Left forelimb (tissue), 1 donor: ENCODE measurements around the gene ZNF121.
"Not testable (repeated sequence)": the region's sequence is repeated elsewhere in the genome, so short reads cannot be mapped to it uniquely, and the experiment has no call there.

Experiments used
- DNase-seq: peaks from one replicate; pipeline ENCODE4 v3.0.0-alpha.2; 2018; ENCODE audit warnings: low spot score

The ZNF121 gene

DNA sequence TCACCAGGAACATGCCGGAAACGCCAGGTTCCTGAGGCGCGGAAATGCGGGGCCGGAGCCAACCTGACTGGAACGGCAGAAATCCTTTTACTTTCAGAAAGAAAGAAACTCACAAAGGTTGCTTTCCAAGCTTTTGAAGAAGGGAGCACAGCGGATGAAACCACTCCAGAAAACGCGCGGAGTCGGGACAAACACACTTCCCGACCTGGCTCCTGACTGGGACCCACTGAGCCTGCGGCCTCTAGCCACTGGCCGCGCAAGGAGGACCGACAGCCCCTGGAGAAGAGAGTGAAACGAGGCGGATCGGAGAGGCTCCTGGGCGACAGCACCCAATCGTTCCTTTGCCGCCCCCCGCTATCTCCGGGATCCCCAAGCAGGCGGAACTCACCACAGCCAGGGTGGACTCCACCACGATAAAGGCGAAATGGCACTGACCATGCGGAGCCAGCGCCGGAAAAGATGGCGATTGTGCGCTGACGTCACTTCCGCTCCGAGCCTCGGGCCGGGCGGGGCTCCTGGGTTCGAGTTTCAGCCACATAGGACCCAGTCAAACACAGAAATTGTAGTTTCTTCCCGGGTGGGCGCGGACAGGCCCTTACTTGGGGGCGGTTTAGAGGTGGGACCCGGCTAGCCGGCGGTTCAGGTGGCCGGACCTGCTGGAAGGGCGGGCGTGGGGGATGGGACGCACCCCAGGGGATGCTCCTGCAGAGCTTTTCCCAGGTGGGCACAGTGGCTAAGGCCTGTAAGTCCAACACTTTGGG, at the start of gene ZNF121:
Gene ZNF121 (minus strand): TSS at position 432 of the 761 bp plus-strand sequence. CDS start 16,407 bp downstream, outside the sequence.
- DNase-seq = peak; percentile 93

DNA sequence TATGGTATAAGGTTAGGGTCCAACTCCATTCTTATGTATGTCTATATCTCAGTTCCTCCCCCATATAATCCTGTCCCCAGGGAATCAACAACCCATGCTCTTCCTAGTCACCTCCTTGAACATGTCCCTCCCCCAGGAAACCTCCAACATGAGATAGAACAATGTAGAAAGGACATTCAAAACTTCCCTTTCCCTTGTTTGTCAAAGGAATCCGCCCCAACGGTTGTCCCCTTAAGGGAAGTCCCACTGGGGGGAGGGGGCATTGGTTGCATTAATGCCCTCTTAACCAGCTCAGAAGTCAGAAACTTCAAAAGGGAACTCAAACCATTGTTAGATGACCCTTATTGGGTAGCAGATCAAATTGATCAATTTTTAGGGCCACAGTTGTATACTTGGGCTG, 43.6 kb upstream of the ZNF121 start:
- DNase-seq = no peak

DNA sequence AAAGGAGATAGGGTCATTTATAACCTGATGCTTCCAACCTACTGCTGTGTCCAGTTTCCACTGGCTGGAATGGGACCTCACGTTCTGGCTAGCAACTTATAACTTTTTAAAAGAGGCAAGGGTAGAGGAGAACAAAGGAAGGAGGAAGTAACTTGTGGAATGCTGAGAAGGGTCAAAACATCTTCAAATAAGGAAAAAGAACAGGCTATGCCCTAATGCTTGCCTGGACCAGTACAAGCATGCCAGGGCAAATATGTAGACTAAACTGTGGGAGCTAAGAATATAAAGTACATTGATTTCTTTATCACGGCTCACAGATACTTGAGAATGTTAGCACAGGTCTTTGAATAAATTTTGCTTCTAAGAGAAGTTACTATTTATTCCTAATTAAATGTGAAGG, 38.2 kb upstream of the ZNF121 start:
- DNase-seq = no peak

DNA sequence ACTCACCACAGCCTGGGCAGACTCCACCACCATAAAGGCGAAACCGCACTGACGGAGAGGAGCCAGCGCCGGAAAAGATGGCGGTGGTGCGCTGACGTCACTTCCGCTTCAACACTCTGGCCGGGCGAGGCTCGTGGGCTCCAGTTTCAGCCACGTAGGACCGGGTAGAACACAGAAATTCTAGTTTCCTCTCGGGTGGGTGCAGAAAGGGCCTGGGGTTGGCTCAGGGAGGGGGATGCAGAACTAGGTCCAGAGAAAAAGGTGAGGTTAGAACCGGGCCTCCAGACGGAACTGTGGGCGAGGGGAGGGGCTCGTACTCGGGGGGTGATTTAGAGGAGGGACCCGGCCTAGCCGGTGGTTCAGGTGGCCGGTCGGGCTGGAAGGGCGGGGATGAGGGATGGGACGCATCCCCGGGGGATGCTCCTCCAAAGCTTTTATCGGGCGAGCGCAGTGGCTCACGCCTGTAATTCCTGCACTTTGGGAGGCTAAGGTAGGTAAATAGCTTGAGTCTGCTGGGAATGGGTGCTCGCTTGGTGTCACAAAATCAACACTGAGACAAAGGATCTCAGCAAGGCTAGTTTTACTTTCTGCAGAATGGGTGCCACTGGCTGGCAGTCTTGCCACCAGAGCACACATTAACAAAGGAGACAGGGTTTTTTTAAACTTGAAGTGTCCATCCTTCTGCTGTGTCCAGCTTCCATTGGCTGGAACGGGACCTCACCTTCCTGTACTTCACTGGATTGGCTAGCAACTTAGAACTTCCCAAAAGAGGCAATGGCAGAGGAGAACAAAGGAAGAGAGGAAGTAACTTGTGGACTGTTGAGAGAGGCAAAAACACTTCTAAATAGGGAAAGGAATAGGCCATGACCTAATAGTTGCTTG, 37.1 kb upstream of the ZNF121 start, which contains the start of gene ZNF561:
Gene ZNF561 (minus strand): TSS at position 77 of the 882 bp plus-strand sequence. CDS start 1,776 bp downstream, outside the sequence.
- DNase-seq = peak; percentile 94

- DNase-seq = no peak
Observed at GRCh38 chr19:9620842-9621155, 36.5 kb upstream of the ZNF121 start.

DNA sequence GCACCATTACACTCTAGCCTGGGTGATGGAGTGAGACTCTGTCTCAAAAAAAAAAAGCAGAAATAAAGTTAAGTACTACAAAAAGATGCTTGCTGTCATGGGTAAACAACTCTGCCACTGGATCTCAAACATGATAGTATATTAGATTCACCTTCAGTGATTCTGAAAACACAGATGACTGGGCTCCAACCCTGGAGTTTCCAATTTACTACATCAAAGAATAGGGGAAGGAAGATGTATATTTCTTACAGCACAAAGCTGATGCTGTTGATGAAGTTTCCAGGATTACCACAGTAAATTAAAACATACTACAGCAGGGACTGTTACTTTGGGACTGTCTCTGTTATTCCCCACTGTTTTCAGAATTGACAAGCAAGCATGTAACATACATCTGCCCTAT, 31.5 kb upstream of the ZNF121 start:
- DNase-seq = no peak

DNA sequence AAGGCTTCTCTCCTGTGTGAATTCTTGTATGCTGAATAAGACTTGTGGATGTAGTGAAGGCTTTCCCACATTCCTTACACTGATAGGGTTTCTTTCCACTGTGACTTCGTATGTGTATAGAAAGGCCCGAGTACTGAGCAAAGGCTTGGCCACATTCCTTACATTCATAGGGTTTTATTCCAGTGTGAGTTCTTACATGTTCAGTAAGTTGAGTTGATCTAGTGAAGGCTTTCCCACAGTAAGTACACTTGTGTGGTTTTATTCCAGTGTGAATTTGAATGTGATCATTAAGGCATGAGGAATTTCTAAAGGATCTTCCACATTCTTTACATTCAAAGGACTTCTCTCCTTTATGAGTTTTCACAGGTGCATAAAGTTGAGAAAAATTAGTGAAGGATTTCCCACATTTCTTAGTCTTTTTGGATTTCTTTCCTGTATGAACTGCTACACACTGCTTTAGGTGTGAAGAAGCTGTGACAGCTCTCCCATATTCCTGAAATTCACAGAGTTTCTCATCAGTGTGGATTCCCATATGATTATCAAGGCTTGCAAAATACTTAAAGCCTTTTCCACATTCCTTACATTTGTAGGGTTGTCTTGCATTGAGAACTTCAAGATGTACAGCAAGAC, 26.3 kb upstream of the ZNF121 start:
- no peak for DNase-seq

DNA sequence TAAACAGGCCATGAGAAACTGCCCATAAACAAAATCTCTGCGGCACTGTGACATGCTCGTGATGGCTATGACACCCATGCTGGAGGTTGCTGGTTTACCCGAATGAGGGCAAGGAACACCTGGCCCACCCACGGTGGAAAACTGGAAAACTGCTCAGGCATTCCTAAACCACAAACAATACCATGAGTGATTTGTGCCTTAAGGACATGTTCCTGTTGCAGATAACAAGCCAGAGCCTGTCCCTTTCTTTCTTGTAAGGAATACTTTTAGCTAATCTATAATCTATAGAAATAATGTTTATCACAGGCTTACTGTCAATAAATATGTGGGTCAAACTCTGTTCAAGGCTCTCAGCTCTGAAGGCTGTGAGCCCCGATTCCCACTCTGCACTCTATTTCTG, 24.6 kb upstream of the ZNF121 start:
- no peak for DNase-seq

- no peak for DNase-seq
Observed at GRCh38 chr19:9597027-9597426, 12.7 kb upstream of the ZNF121 start.

- no peak for DNase-seq
Observed at GRCh38 chr19:9586764-9587163, 2.5 kb upstream of the ZNF121 start.

- not testable (repeated sequence) for DNase-seq
Observed at GRCh38 chr19:9582081-9582725, 2.1 kb downstream of the ZNF121 start.

GRCh38 chr19:9580728-9581127, 3.6 kb downstream of the ZNF121 start:
- DNase-seq = no peak

DNA sequence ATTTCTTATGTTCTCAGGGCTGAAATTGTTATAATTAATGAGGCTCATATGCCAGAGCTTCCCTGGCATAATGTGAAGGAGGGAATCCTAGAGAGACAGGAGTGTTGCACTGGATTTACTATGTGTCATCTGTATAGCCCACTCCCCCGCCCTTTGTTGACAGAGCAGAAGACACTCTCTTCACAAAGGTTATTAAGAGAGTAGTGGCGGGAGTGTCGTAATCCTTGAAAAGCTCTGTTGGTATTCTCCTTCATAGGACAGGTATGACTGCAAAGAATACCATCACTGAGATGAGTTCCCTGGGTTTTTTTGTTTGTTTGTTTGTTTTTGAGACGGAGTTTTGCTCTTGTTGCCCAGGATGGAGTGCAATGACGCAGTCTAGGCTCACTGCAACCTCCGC, 14.0 kb downstream of the ZNF121 start:
- no peak for DNase-seq

DNA sequence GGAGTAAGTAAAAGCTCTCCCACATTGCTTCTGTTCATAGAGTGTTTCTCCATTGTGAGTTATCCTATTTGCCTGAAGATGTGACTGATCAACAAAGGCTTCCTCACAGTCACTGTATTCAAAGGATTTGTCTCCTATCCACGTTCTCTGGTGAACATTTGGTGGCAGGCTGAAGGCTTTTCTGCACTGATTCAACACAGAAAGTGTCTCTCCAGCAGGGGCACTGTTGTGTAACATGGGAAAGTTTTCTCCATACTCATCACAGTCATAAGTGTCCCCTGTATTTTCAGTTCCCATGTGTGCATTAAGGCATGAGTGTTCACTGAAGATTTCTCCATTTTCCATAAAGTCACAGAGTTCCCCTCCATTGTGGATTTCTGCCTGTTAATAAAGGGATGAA, 17.6 kb downstream of the ZNF121 start:
- no peak for DNase-seq

DNA sequence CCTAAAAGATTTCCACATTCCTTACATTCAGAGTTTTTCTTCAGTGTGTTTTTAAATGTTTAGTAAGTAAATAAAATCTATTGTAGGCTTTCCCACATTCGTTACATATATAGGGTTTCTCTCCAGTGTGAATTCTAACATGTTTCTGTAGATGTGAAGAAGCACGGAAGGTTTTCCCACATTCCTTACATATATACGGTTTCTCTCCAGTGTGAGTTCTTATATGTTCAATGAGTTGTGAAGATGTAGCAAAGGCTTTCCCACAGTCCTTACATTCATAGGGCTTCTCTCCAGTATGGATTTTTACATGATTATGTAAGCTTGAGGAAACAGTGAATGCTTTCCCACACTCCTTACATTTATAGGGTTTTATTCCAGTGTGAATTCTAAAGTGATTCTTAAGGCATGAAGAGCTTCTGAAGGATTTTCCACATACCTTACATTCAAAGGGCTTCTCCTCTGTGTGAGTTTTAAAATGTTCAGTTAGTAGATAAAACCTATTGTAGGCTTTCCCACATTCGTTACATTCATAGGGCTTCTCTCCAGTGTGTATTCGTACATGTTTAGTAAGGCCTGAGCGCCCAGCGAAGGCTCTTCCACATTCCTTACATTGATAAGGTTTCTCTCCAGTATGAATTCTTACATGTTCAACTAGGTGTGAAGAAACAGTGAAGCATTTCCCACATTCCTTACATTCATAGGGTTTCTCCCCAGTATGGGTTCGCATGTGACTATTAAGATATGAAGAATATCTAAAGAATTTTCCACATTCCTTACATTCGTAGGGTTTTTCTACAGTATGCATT, 18.2 kb downstream of the ZNF121 start:
- no peak for DNase-seq

GRCh38 chr19:9552536-9553274, 31.6 kb downstream of the ZNF121 start:
- DNase-seq = no peak

GRCh38 chr19:9547870-9548269, 36.4 kb downstream of the ZNF121 start:
- no peak for DNase-seq

- not testable (repeated sequence) for DNase-seq
Observed at GRCh38 chr19:9541281-9541680, 43.0 kb downstream of the ZNF121 start.

GRCh38 chr19:9539921-9540320, 44.4 kb downstream of the ZNF121 start:
- not testable (repeated sequence) for DNase-seq

DNA sequence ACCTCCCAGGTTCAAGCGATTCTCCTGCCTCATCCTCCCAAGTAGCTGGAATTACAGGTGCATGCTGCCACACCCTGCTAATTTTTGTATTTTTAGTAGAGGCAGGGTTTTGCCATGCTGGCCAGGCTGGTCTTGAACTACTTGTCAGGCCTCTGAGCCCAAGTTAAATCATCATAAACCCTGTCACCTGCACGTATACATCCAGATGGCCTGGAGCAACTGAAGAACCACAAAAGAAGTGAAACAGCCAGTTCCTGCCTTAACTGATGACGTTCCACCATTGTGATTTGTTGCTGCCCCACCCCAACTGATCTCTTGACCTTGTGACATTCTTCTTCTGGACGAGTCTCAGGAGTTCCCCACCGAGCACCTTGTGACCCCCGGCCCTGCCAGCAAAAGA, 45.1 kb downstream of the ZNF121 start:
- DNase-seq = not testable (repeated sequence)
